ENCODE results near the gene TMOD2.

GRCh38 chr15:51706926-51707608, 44.3 kb upstream of the TMOD2 start:
- TF ChIP-seq POLR2A (IDR thresholded peaks at IDR 0.05), result no peak
- no peak for TF ChIP-seq CTCF (IDR thresholded peaks at IDR 0.05)

Measured in suprapubic skin (tissue), 3 donors.